Measurements from ENCODE around the gene WDR45B. TPM values are rescaled to one million over a fixed set of nuclear protein-coding genes. Genes with fewer than 3 reads are reported as not detected.
A peak's percentile ranks its signal among the peaks of the same experiment; 100 is the strongest.

Gene WDR45B
- total and polyA plus RNA-seq, 2 experiments from 2014 or later = 87.3 to 87.8 TPM

DNA sequence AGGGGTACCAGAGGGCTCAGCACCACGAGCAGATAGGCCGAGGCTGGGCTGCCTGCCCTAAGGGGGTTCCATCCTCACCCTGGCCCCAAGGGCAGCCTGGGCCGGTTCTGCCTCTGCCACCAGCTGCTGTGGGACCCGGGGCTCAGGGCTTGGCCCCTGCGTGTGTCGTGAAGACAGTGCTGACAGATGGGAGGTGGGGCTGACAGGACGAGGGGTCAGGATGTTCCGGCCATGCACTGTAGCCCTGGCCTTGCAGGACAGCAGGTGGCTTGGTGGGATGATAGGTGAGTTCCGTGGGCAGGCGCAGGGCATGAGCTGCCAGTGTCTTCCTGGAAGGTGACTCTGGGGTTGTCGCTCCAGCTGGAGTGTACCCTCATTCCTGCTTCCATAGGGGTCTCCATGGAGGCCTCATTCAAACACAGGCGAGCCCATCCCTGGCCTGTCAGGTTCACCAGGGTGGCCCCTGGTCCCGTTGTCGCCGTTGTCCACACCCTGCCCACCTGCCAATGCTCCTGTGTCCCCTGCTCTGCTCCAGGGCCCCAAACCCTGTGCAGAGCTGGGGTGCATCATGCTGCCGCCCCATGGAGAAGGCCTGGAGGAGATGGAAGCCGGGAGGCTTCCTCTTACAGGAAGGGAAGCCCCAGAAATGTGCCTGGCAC is 57.2 kb downstream of the WDR45B start:
- DNase-seq = no peak
- H3K9me2 ChIP-seq (ENCODE audit: insufficient read depth) = no peaks in the 10 kb centered on the region
- H3K79me2 ChIP-seq (ENCODE audit: insufficient read depth) = peaks cover 11% of the 10 kb centered on the region
- no peaks in the 10 kb centered on the region; the same call in 1 of the 2 replicates for H3K36me3 ChIP-seq (ENCODE audit: low read depth)
- H3K4me1 ChIP-seq (ENCODE audit: insufficient read depth) = 0 out of 2 replicates have a peak, but pooled peaks cover 13% of the 10 kb centered on the region
- no peak overlapping the region; the same call in 1 of the 2 replicates for H3K27ac ChIP-seq
- 67 to 70% methylated on average over 14 to 17 of the region's 17 CpGs for WGBS, 2 experiments (ENCODE audit: low coverage in 1 of 2, low lambda C conversion rate in 2 of 2, missing lambda C conversion rate in 2 of 2)
- in situ Hi-C loops (cut with MboI) = no loop called here
- H4K20me1 ChIP-seq (ENCODE audit: insufficient read depth) = no peaks in the 10 kb centered on the region
- no peak overlapping the region for H2AFZ ChIP-seq
- H3K4me2 ChIP-seq (ENCODE audit: unreplicated experiment) = no peak overlapping the region
- no peaks in the 10 kb centered on the region for H3K9me3 ChIP-seq (ENCODE audit: low read depth)
- TF ChIP-seq EZH2phosphoT487 (IDR thresholded peaks at IDR 0.05; ENCODE audit: insufficient read depth, low read depth) = no peak
- TF ChIP-seq EZH2 (IDR thresholded peaks at IDR 0.05; ENCODE audit: insufficient read depth, poor library complexity, severe bottlenecking) = no peak
- no peak overlapping the region for H3K4me3 ChIP-seq
- no peak overlapping the region for H3K9ac ChIP-seq
- peaks cover 49% of the 10 kb centered on the region for H3F3A ChIP-seq (ENCODE audit: insufficient read depth)
- H3K27me3 ChIP-seq (replicated peaks; ENCODE audit: insufficient read depth) = no peaks in the 10 kb centered on the region

DNA sequence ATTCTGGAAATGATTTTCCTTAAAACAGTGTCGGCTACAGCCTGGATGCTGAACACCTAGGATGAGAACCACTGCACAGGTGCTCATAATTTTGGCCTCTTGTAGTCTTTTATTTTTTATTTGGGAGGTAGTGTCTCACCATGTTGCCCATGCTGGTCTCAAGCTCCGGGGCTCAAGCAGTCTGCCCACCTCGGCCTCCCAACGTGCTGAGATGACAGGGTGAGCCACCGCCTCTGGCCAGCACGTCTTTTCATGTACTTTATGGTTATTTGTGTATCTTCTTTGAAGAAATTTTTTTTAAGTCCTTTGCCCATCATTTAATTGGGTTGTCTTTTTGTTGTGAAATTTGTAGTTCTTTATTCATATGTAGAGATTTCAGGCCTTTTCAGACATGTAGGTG is 58.0 kb downstream of the WDR45B start:
- WGBS, 2 experiments (ENCODE audit: low coverage in 1 of 2, low lambda C conversion rate in 2 of 2, missing lambda C conversion rate in 2 of 2) = 88 to 93% methylated on average over 6 of the region's 6 CpGs
- TF ChIP-seq EZH2phosphoT487 (IDR thresholded peaks at IDR 0.05; ENCODE audit: insufficient read depth, low read depth) = no peak
- H3K36me3 ChIP-seq (ENCODE audit: low read depth) = peaks cover 3% of the 10 kb centered on the region; the same call in 1 of the 2 replicates

DNA sequence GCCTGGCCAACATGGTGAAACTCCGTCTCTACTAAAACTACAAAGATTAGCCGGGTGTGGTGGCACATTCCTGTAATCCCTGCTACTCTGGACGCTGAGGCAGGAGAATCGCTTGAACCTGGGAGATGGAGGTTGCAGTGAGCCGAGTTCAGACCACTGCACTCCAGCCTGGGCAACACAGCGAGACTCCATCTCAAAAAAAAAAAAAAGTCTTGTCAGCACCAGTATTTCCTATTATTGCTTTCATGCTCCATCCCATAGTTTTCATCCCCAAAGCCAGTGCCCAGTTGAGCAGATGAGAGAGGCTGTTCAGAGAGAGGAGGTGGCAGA is 58.4 kb downstream of the WDR45B start:
- Histone ChIP-seq H3K9me3 (ENCODE audit: low read depth) (no peaks in the 10 kb centered on the region), H3K36me3 (ENCODE audit: low read depth) (peaks cover 5% of the 10 kb centered on the region; the same call in 1 of the 2 replicates), H3K9me2 (ENCODE audit: insufficient read depth) (no peaks in the 10 kb centered on the region), H3K4me2 (ENCODE audit: unreplicated experiment) (no peak overlapping the region), H4K20me1 (ENCODE audit: insufficient read depth) (no peaks in the 10 kb centered on the region), H2AFZ (no peak overlapping the region), H3K4me3 (no peak overlapping the region), H3K9ac (no peak overlapping the region), H3K79me2 (ENCODE audit: insufficient read depth) (peaks cover 17% of the 10 kb centered on the region), H3K4me1 (ENCODE audit: insufficient read depth) (0 out of 2 replicates have a peak, but pooled peaks cover 13% of the 10 kb centered on the region), H3F3A (ENCODE audit: insufficient read depth) (peaks cover 49% of the 10 kb centered on the region), H3K27ac (no peak overlapping the region), H3K27me3 (replicated peaks; ENCODE audit: insufficient read depth) (no peaks in the 10 kb centered on the region)
- in situ Hi-C loops (cut with MboI) = no loop called here
- no peak for DNase-seq
- TF ChIP-seq EZH2phosphoT487 (IDR thresholded peaks at IDR 0.05; ENCODE audit: insufficient read depth, low read depth) (no peak), EZH2 (IDR thresholded peaks at IDR 0.05; ENCODE audit: insufficient read depth, poor library complexity, severe bottlenecking) (no peak)
- whole genome bisulfite sequencing, 2 experiments (ENCODE audit: low coverage in 1 of 2, low lambda C conversion rate in 2 of 2, missing lambda C conversion rate in 2 of 2) = 71 to 79% methylated on average over 6 of the region's 6 CpGs

More for the DNA sequence above, 58.0 kb downstream of the WDR45B start:
- peaks cover 17% of the 10 kb centered on the region for H3K79me2 ChIP-seq (ENCODE audit: insufficient read depth)
- no peak overlapping the region for H3K4me2 ChIP-seq (ENCODE audit: unreplicated experiment)
- H3K4me1 ChIP-seq (ENCODE audit: insufficient read depth) = 0 out of 2 replicates have a peak, but pooled peaks cover 13% of the 10 kb centered on the region
- in situ Hi-C loops (cut with MboI) = no loop called here
- no peak for DNase-seq
- H4K20me1 ChIP-seq (ENCODE audit: insufficient read depth) = no peaks in the 10 kb centered on the region
- H3K27me3 ChIP-seq (replicated peaks; ENCODE audit: insufficient read depth) = no peaks in the 10 kb centered on the region
- H3K9me2 ChIP-seq (ENCODE audit: insufficient read depth) = no peaks in the 10 kb centered on the region
- no peak overlapping the region for H3K4me3 ChIP-seq
- H3F3A ChIP-seq (ENCODE audit: insufficient read depth) = peaks cover 49% of the 10 kb centered on the region
- no peaks in the 10 kb centered on the region for H3K9me3 ChIP-seq (ENCODE audit: low read depth)
- no peak overlapping the region for H2AFZ ChIP-seq
- H3K9ac ChIP-seq = no peak overlapping the region
- no peak overlapping the region for H3K27ac ChIP-seq

DNA sequence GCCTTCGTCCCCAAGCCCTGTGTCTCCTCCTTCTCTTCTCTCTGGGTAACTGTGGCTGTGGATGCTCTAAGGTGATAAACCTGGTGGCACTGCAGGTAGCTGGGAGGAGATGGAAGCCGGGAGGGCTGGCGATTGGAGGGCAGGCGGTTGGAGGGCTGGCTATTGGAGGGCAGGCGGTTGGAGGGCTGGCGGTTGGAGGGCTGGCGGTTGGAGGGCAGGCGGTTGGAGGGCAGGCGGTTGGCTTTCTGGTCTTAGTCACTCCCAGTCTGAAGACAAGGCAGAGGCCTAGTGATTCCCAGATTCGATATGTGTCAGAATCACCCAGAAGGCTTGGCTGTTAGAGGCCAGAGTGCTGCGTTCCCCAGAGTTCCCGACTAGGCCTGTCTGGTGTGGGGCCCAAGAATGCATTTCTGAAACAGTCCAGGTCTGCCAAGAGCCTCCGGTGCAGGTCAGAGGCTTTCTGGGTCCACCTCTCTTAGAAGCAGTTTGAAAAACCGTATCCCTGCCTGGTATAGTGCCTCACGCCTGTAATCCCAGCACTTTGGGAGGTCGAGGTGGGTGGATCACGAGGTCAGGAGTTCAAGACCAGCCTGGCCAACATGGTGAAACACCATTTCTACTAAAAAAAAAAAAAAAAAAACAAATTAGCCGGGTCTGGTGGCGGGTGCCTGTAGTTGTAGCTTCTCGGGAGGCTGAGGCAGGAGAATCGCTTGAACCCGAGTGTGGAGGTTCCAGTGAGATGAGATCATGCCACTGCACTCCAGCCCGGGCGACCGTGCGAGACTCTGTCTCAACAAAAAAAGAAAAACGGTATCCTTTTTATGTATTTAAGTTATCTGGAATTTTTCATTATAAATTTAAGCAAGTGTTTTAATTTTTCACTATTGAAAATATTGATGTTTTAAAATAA is 59.7 kb downstream of the WDR45B start:
- no peak overlapping the region for H3K9ac ChIP-seq
- H2AFZ ChIP-seq = no peak overlapping the region
- no peak overlapping the region for H3K4me2 ChIP-seq (ENCODE audit: unreplicated experiment)
- DNase-seq = no peak
- TF ChIP-seq EZH2phosphoT487 (IDR thresholded peaks at IDR 0.05; ENCODE audit: insufficient read depth, low read depth) = no peak
- TF ChIP-seq EZH2 (IDR thresholded peaks at IDR 0.05; ENCODE audit: insufficient read depth, poor library complexity, severe bottlenecking) = no peak
- peaks cover 17% of the 10 kb centered on the region; the same call in 1 of the 2 replicates for H3K36me3 ChIP-seq (ENCODE audit: low read depth)
- H3K27me3 ChIP-seq (replicated peaks; ENCODE audit: insufficient read depth) = no peaks in the 10 kb centered on the region
- no peak overlapping the region for H3K4me3 ChIP-seq
- H3F3A ChIP-seq (ENCODE audit: insufficient read depth) = peaks cover 43% of the 10 kb centered on the region
- 92 to 93% methylated on average over 27 of the region's 27 CpGs for WGBS, 2 experiments (ENCODE audit: low coverage in 1 of 2, low lambda C conversion rate in 2 of 2, missing lambda C conversion rate in 2 of 2)
- 0 out of 2 replicates have a peak, but pooled peaks cover 8% of the 10 kb centered on the region for H3K4me1 ChIP-seq (ENCODE audit: insufficient read depth)
- H3K9me3 ChIP-seq (ENCODE audit: low read depth) = no peaks in the 10 kb centered on the region
- H3K9me2 ChIP-seq (ENCODE audit: insufficient read depth) = no peaks in the 10 kb centered on the region
- H3K27ac ChIP-seq = peak overlapping the region; percentile 18; the same call in 1 of the 2 replicates
- peaks cover 15% of the 10 kb centered on the region; the same call in 1 of the 2 replicates for H3K79me2 ChIP-seq (ENCODE audit: insufficient read depth)
- no peaks in the 10 kb centered on the region for H4K20me1 ChIP-seq (ENCODE audit: insufficient read depth)
- in situ Hi-C loops (cut with MboI) = no loop called here

Data from GM23248 (cell line).